ENCODE data around the gene ZNF579. TPM values are rescaled to one million over a fixed set of nuclear protein-coding genes. Genes with fewer than 3 reads are reported as not detected.

Gene ZNF579
- total RNA-seq, 4 donors from 2014 or later = 4.2 to 5.1 (median 4.6) TPM

- no peak for DNase-seq (ENCODE audit: low spot score in 2 of 2)
- TF ChIP-seq POLR2A (IDR thresholded peaks at IDR 0.05) = no peak
- no peak for TF ChIP-seq CTCF (IDR thresholded peaks at IDR 0.05)
- 97 to 98% methylated on average over 61 to 83 of the region's 98 CpGs for WGBS, 2 donors
- intact Hi-C loops (cut with DNase I; ENCODE audit: low total_unique reads) = loop anchor here (10.0 kb wide), 1 partner anchor 100 kb away; no protein-coding TSS in a partner anchor
- H3K4me3 ChIP-seq (ENCODE audit: low read depth, poor library complexity, severe bottlenecking) = no peak overlapping the region
Observed at GRCh38 chr19:55614711-55615542, 34.3 kb upstream of the ZNF579 start.

- H3K4me3 ChIP-seq (ENCODE audit: low read depth, poor library complexity, severe bottlenecking) = no peak overlapping the region
- intact Hi-C loops (cut with DNase I; ENCODE audit: low total_unique reads) = loop anchor here (10.0 kb wide), 1 partner anchor 99 kb away; no protein-coding TSS in a partner anchor
- no peak for DNase-seq (ENCODE audit: low spot score in 2 of 2)
- TF ChIP-seq POLR2A (IDR thresholded peaks at IDR 0.05) (no peak), CTCF (IDR thresholded peaks at IDR 0.05) (no peak)
- WGBS, 2 donors = 91 to 93% methylated on average over 59 to 68 of the region's 75 CpGs
Observed at GRCh38 chr19:55613930-55614710, 33.5 kb upstream of the ZNF579 start.

DNA sequence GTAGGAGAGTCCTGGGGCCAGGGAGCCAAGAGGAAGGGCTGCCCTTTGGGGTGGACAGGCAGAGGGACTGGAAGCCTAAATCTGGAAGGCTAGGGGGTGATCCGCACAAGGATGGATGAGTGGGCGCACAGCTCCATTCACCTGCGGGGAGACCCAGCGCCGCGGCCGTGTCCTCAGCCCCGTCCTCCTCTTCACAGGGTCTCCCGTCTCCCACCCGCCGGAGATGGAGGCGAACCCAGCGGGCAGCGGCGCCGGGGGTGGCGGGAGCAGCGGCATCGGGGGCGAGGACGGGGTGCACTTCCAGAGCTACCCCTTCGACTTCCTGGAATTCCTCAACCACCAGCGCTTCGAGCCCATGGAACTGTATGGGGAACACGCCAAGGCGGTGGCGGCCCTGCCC, 32.7 kb upstream of the ZNF579 start:
- intact Hi-C loops (cut with DNase I; ENCODE audit: low total_unique reads) = loop anchor here (10.0 kb wide), 1 partner anchor 99 kb away; no protein-coding TSS in a partner anchor
- TF ChIP-seq CTCF (IDR thresholded peaks at IDR 0.05) (no peak), POLR2A (IDR thresholded peaks at IDR 0.05) (no peak)
- WGBS, 2 donors = 93 to 94% methylated on average over 27 of the region's 27 CpGs
- no peak overlapping the region for H3K4me3 ChIP-seq (ENCODE audit: low read depth, poor library complexity, severe bottlenecking)
- DNase-seq (ENCODE audit: low spot score in 2 of 2) = no peak

DNA sequence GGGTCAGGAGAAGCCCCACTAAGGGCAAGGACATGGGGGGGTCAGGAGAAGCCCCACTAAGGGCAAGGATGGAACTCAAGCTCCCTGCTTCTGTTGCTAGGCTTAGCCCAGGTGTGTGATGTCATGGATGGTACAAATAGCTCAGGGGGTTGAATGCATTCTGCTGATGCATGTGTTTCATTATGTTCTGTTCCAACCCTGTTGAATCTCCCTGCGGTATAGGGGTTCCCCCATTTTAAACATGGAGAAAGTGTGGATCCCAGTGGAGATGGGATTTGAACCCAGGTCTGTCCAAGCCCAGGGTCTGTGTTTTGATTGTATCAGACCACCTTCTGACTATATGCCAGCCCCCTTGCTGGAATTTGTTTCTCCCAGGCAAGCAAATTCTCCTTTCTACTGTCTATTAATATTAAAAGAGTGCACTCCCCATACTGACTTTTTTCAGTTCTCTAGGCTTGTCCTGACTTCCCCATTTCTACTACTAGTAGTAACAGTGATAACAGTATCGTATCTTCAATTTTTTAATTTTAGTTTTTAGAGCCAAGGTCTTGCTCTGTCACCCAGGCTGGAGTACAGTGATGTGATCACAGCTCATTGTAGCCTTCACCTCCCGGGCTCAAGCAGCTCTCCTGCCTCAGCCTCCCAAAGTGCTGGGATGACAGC, 31.5 kb upstream of the ZNF579 start:
- H3K4me3 ChIP-seq (ENCODE audit: low read depth, poor library complexity, severe bottlenecking) = no peak overlapping the region
- intact Hi-C loops (cut with DNase I; ENCODE audit: low total_unique reads) = loop anchor here (10.0 kb wide), 1 partner anchor 97 kb away; no protein-coding TSS in a partner anchor
- TF ChIP-seq CTCF (IDR thresholded peaks at IDR 0.05) = no peak
- TF ChIP-seq POLR2A (IDR thresholded peaks at IDR 0.05) = no peak
- 73% methylated on average over 3 of the region's 3 CpGs for WGBS, 2 donors
- no peak for DNase-seq (ENCODE audit: low spot score in 2 of 2)

GRCh38 chr19:55611300-55611982, 30.8 kb upstream of the ZNF579 start:
- no peak for DNase-seq (ENCODE audit: low spot score in 2 of 2)
- intact Hi-C loops (cut with DNase I; ENCODE audit: low total_unique reads) = loop anchor here (10.0 kb wide), 1 partner anchor 97 kb away; no protein-coding TSS in a partner anchor
- H3K4me3 ChIP-seq (ENCODE audit: low read depth, poor library complexity, severe bottlenecking) = no peak overlapping the region
- TF ChIP-seq POLR2A (IDR thresholded peaks at IDR 0.05) (no peak), CTCF (IDR thresholded peaks at IDR 0.05) (no peak)
- WGBS, 2 donors = 70 to 79% methylated on average over 15 of the region's 15 CpGs
